DND-41 (cell line): ENCODE measurements around the gene ITPR1.

ENCODE experiments used
- ATAC-seq: fragments of 200-7000 bp; cut with Tn5 transposase; 3 replicates; pipeline ENCODE4 v1.9.1; 2021; ENCODE audit warnings: low read depth; ENCODE audit not compliant: insufficient read depth
- DNase-seq: peaks from one replicate; pipeline ENCODE4 v3.0.0-alpha.2; 2020
- H2AFZ ChIP-seq: 2 replicates; pipeline ENCODE4 v1.6.0; 2012; ENCODE audit warnings: low read depth, low read length
- H3K27ac ChIP-seq: 2 replicates; pipeline ENCODE4 v1.5.1; 2012; ENCODE audit warnings: low read length, inconsistent platforms
- H3K27me3 ChIP-seq: fragments of 200-600 bp; sonication (generic); 2 replicates; pipeline ENCODE4 v1.6.0; 2012; ENCODE audit warnings: low read length, mild to moderate bottlenecking, inconsistent platforms; ENCODE audit not compliant: insufficient read depth, poor library complexity
- H3K36me3 ChIP-seq: 2 replicates; pipeline ENCODE4 v1.5.1; 2012; ENCODE audit warnings: low read length, inconsistent platforms; ENCODE audit not compliant: insufficient read depth
- H3K4me1 ChIP-seq: 2 replicates; pipeline ENCODE4 v1.5.1; 2012; ENCODE audit warnings: mild to moderate bottlenecking, low read length; ENCODE audit not compliant: insufficient read depth
- H3K4me2 ChIP-seq: 2 replicates; pipeline ENCODE4 v1.6.0; 2012; ENCODE audit warnings: mild to moderate bottlenecking, moderate library complexity, low read length, inconsistent platforms; ENCODE audit not compliant: insufficient read depth
- H3K4me3 ChIP-seq, 2 experiments: fragments of 200-600 bp in 1 of 2; shearing (Covaris generic) in 1 of 2; 2 replicates each; pipeline ENCODE4 v1.5.1; 2012 to 2016; ENCODE audit warnings: inconsistent platforms in 2 of 2, low read length in 2 of 2, mild to moderate bottlenecking in 2 of 2, low read depth in 1 of 2, moderate library complexity in 1 of 2
- H3K79me2 ChIP-seq: 2 replicates; pipeline ENCODE4 v1.6.0; 2012; ENCODE audit warnings: low read length, inconsistent platforms; ENCODE audit not compliant: insufficient read depth
- H3K9ac ChIP-seq: 2 replicates; pipeline ENCODE4 v1.6.0; 2012; ENCODE audit warnings: low read depth, mild to moderate bottlenecking, inconsistent platforms, low read length, moderate library complexity
- H3K9me3 ChIP-seq: 2 replicates; pipeline ENCODE4 v1.5.1; 2012; ENCODE audit warnings: low read length, moderate library complexity, mild to moderate bottlenecking, inconsistent platforms; ENCODE audit not compliant: insufficient read depth, severe bottlenecking
- H4K20me1 ChIP-seq: 2 replicates; pipeline ENCODE4 v1.6.0; 2012; ENCODE audit warnings: low read length; ENCODE audit not compliant: insufficient read depth
- CTCF ChIP-seq: IDR thresholded peaks from 2 replicates; pipeline ENCODE4 v1.5.1; 2012; ENCODE audit warnings: borderline replicate concordance, low read length, moderate library complexity, mild to moderate bottlenecking; ENCODE audit not compliant: poor library complexity, severe bottlenecking; ENCODE audit errors: extremely low read depth
- EZH2 ChIP-seq: IDR thresholded peaks from 3 replicates; pipeline ENCODE4 v1.6.1; 2012; ENCODE audit warnings: borderline replicate concordance, low read depth, mild to moderate bottlenecking, moderate library complexity, low read length, inconsistent platforms; ENCODE audit not compliant: severe bottlenecking

The ITPR1 gene

GRCh38 chr3:4806535-4807108 lies 313.5 kb downstream of the ITPR1 start:
- DNase-seq (no peak), ATAC-seq (no peak)
- Histone ChIP-seq H3K9me3 (no peaks in the 10 kb centered on the region), H3K4me3 (no peak overlapping the region), H4K20me1 (no peaks in the 10 kb centered on the region), H2AFZ (no peak overlapping the region), H3K36me3 (no peaks in the 10 kb centered on the region), H3K27me3 (no peaks in the 10 kb centered on the region), H3K9ac (no peak overlapping the region), H3K27ac (no peak overlapping the region), H3K4me2 (no peak overlapping the region), H3K79me2 (no peaks in the 10 kb centered on the region), H3K4me1 (0 out of 2 replicates have a peak, but pooled peaks cover 4% of the 10 kb centered on the region)
- TF ChIP-seq CTCF: no peak
- no peak for TF ChIP-seq EZH2

- Histone ChIP-seq H3K4me2 (no peak overlapping the region), H3K9ac (no peak overlapping the region), H4K20me1 (no peaks in the 10 kb centered on the region), H3K9me3 (no peaks in the 10 kb centered on the region), H3K36me3 (no peaks in the 10 kb centered on the region), H2AFZ (no peak overlapping the region), H3K27ac (no peak overlapping the region), H3K79me2 (no peaks in the 10 kb centered on the region), H3K4me3 (no peak overlapping the region), H3K27me3 (no peaks in the 10 kb centered on the region), H3K4me1 (0 out of 2 replicates have a peak, but pooled peaks cover 4% of the 10 kb centered on the region)
- no peak for DNase-seq
- TF ChIP-seq CTCF (no peak), EZH2 (no peak)
- no peak for ATAC-seq
Measured at GRCh38 chr3:4807381-4808280, 314.5 kb downstream of the ITPR1 start.

GRCh38 chr3:4808637-4809036 lies 315.5 kb downstream of the ITPR1 start:
- no peak overlapping the region for H3K9ac ChIP-seq
- no peaks in the 10 kb centered on the region for H3K36me3 ChIP-seq
- no peaks in the 10 kb centered on the region for H3K9me3 ChIP-seq
- H3K27ac ChIP-seq: no peak overlapping the region
- H2AFZ ChIP-seq: no peak overlapping the region
- DNase-seq (no peak), ATAC-seq (no peak)
- H3K27me3 ChIP-seq: no peaks in the 10 kb centered on the region
- no peak overlapping the region for H3K4me3 ChIP-seq
- TF ChIP-seq EZH2 (no peak), CTCF (no peak)
- H4K20me1 ChIP-seq: no peaks in the 10 kb centered on the region
- H3K4me1 ChIP-seq: 0 out of 2 replicates have a peak, but pooled peaks cover 4% of the 10 kb centered on the region
- H3K79me2 ChIP-seq: no peaks in the 10 kb centered on the region
- no peak overlapping the region for H3K4me2 ChIP-seq
